HEK293T (cell line): ENCODE results near the gene SLC25A17.

Experiments used
- CTCF ChIA-PET: fragments of 350-600 bp; formaldehyde crosslinking; extraction: SDS; loops from one replicate; lab custom pipeline; 2021; ENCODE audit warnings: antibody characterized with exemption, inconsistent platforms; lab: Yijun Ruan, JAX
- POLR2A ChIA-PET: fragments of 350-600 bp; formaldehyde crosslinking; extraction: SDS; loops from one replicate; lab custom pipeline; 2020; ENCODE audit warnings: antibody characterized with exemption, inconsistent platforms; lab: Yijun Ruan, JAX
- DNase-seq: peaks from one replicate; pipeline ENCODE4 v3.0.0; 2012; ENCODE audit warnings: mixed read lengths; ENCODE audit errors: extremely low spot score
- ARNT ChIP-seq: fragments of 450-650 bp; IDR thresholded peaks from 2 replicates; pipeline ENCODE4 v1.6.1; 2017; ENCODE audit warnings: mild to moderate bottlenecking
- BHLHE40 ChIP-seq: fragments of 450-650 bp; IDR thresholded peaks from 2 replicates; pipeline ENCODE4 v1.6.1; 2016; ENCODE audit warnings: mild to moderate bottlenecking, moderate library complexity, borderline replicate concordance
- CTBP1 ChIP-seq: fragments of 450-650 bp; IDR thresholded peaks from 2 replicates; pipeline ENCODE4 v1.6.1; 2016; ENCODE audit warnings: borderline replicate concordance
- ELF4 ChIP-seq: fragments of 450-650 bp; IDR thresholded peaks from 2 replicates; pipeline ENCODE4 v1.6.1; 2017; ENCODE audit warnings: antibody characterized with exemption
- FOXA1 ChIP-seq: fragments of 450-650 bp; IDR thresholded peaks from 2 replicates; pipeline ENCODE4 v1.6.1; 2016; ENCODE audit warnings: mild to moderate bottlenecking
- FOXK2 ChIP-seq: fragments of 450-650 bp; IDR thresholded peaks from 2 replicates; pipeline ENCODE4 v1.6.1; 2016; ENCODE audit warnings: mild to moderate bottlenecking
- FOXM1 ChIP-seq: fragments of 450-650 bp; IDR thresholded peaks from 2 replicates; pipeline ENCODE4 v1.6.1; 2017; ENCODE audit warnings: mild to moderate bottlenecking, borderline replicate concordance
- HDGF ChIP-seq: fragments of 450-650 bp; IDR thresholded peaks from 2 replicates; pipeline ENCODE4 v1.6.1; 2017; ENCODE audit warnings: antibody characterized with exemption, borderline replicate concordance
- L3MBTL2 ChIP-seq: fragments of 450-650 bp; conservative IDR thresholded peaks from 2 replicates; pipeline ENCODE4 v1.6.1; 2016; ENCODE audit warnings: mild to moderate bottlenecking
- LEF1 ChIP-seq: fragments of 450-650 bp; IDR thresholded peaks from 2 replicates; pipeline ENCODE4 v1.6.1; 2017; ENCODE audit warnings: mild to moderate bottlenecking, borderline replicate concordance
- NFRKB ChIP-seq: fragments of 450-650 bp; IDR thresholded peaks from 2 replicates; pipeline ENCODE4 v1.6.1; 2016; ENCODE audit warnings: mild to moderate bottlenecking, moderate library complexity
- PKNOX1 ChIP-seq: fragments of 450-650 bp; IDR thresholded peaks from 2 replicates; pipeline ENCODE4 v1.6.1; 2016
- SP1 ChIP-seq: fragments of 450-650 bp; IDR thresholded peaks from 2 replicates; pipeline ENCODE4 v1.6.1; 2017
- SUZ12 ChIP-seq: fragments of 450-650 bp; IDR thresholded peaks from 2 replicates; pipeline ENCODE4 v1.6.1; 2016; ENCODE audit warnings: mild to moderate bottlenecking
- TARDBP ChIP-seq: fragments of 450-650 bp; IDR thresholded peaks from 2 replicates; pipeline ENCODE4 v1.6.1; 2016
- ZNF384 ChIP-seq: fragments of 450-650 bp; IDR thresholded peaks from 2 replicates; pipeline ENCODE4 v1.6.1; 2016

SLC25A17 gene

GRCh38 chr22:40819599-40820140 lies 524 bp upstream of the SLC25A17 start:
- ChIA-PET POLR2A (interaction anchor here (1.0 to 2.1 kb wide), 5 partner anchors 9 to 202 kb away, joined by 3 to 11 read pairs (median 3); partner anchors contain the start of genes ST13 and XPNPEP3), CTCF (interaction anchor here (1.0 kb wide), 1 partner anchor 137 kb away, joined by 3 read pairs; no protein-coding TSS in a partner anchor)
- TF ChIP-seq BHLHE40, result no peak
- no peak for TF ChIP-seq ARNT
- no peak for TF ChIP-seq PKNOX1
- TF ChIP-seq CTBP1, result no peak
- no peak for TF ChIP-seq NFRKB
- no peak for TF ChIP-seq FOXM1
- no peak for TF ChIP-seq LEF1
- TF ChIP-seq SUZ12, result no peak
- no peak for TF ChIP-seq L3MBTL2
- DNase-seq, result no peak

DNA sequence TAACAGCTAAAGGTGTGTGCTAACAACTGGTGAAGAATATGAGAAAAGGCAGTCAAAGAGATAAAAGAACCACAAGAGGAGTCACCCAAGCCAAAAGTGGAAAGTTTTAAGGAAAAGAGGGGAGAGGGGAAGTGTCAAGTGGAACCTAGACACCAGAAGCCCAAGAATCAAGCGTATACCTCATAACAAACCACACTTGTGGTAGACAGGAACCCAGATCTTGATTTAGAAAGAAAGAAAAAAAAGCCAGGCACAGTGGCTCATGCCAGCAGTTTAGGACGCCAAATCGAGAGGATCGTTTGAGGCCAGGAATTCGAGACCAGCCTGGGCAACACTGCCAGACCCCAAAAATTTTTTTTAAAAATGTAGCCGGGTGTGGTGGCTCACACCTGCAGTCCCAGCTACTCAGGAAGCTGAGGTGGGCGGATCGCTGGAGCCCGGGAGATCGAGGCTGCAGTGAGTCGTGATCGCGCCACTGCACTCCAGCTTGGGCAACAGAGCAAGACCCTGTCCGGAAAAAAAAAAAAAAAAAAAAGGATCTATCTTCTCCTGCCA lies 877 bp downstream of the SLC25A17 start:
- POLR2A ChIA-PET, result interaction anchor here (0.7 to 2.1 kb wide), 4 partner anchors 13 to 166 kb away, joined by 3 to 11 read pairs (median 4); partner anchors contain the start of genes ST13 and XPNPEP3
- no peak for DNase-seq
- CTCF ChIA-PET, result no interaction called here
- no peak for TF ChIP-seq CTBP1
- TF ChIP-seq TARDBP, result no peak
- TF ChIP-seq SP1, result no peak
- no peak for TF ChIP-seq LEF1
- TF ChIP-seq L3MBTL2, result no peak
- TF ChIP-seq ARNT, result no peak
- no peak for TF ChIP-seq SUZ12
- TF ChIP-seq PKNOX1, result no peak
- no peak for TF ChIP-seq FOXM1
- TF ChIP-seq FOXK2, result no peak
- TF ChIP-seq ZNF384, result no peak
- no peak for TF ChIP-seq FOXA1
- TF ChIP-seq ELF4, result no peak
- no peak for TF ChIP-seq BHLHE40
- TF ChIP-seq HDGF, result no peak
- no peak for TF ChIP-seq NFRKB

DNA sequence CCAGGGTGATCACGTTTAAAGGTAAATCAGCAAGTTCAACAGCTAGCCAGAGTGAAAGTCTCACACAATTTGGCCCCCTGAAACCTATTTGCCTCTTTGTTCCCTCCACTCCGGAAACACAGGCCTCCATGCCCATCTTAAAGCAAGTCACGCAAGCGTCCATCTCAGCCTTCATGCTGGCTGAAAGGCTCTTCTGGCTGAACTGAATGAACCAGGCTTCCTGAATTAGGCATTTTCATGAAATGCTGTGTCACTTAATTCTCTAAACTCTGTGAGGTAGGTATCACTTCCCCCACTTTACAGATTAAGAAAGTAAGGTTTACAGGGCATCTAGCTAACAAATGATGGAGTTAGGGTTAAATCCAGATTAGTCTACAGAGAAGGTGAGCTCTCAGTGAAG lies 1.4 kb downstream of the SLC25A17 start:
- POLR2A ChIA-PET, result interaction anchor here (0.7 to 2.1 kb wide), 4 partner anchors 9 to 166 kb away, joined by 3 to 11 read pairs (median 4); partner anchors contain the start of genes ST13 and XPNPEP3
- no peak for DNase-seq
- TF ChIP-seq TARDBP, result no peak
- no peak for TF ChIP-seq L3MBTL2
- no peak for TF ChIP-seq BHLHE40
- no peak for TF ChIP-seq FOXA1
- no peak for TF ChIP-seq LEF1
- TF ChIP-seq ARNT, result no peak
- no peak for TF ChIP-seq SP1
- no peak for TF ChIP-seq NFRKB
- CTCF ChIA-PET, result no interaction called here

GRCh38 chr22:40813912-40814315 lies 5.2 kb downstream of the SLC25A17 start:
- no peak for TF ChIP-seq CTBP1
- TF ChIP-seq FOXK2, result no peak
- no peak for TF ChIP-seq HDGF
- TF ChIP-seq PKNOX1, result no peak
- TF ChIP-seq ZNF384, result no peak
- ChIA-PET POLR2A (interaction anchor here (1.6 kb wide), 1 partner anchor 43 kb away, joined by 3 read pairs; the partner anchor contains the start of genes ST13 and XPNPEP3), CTCF (no interaction called here)
- DNase-seq, result no peak

DNA sequence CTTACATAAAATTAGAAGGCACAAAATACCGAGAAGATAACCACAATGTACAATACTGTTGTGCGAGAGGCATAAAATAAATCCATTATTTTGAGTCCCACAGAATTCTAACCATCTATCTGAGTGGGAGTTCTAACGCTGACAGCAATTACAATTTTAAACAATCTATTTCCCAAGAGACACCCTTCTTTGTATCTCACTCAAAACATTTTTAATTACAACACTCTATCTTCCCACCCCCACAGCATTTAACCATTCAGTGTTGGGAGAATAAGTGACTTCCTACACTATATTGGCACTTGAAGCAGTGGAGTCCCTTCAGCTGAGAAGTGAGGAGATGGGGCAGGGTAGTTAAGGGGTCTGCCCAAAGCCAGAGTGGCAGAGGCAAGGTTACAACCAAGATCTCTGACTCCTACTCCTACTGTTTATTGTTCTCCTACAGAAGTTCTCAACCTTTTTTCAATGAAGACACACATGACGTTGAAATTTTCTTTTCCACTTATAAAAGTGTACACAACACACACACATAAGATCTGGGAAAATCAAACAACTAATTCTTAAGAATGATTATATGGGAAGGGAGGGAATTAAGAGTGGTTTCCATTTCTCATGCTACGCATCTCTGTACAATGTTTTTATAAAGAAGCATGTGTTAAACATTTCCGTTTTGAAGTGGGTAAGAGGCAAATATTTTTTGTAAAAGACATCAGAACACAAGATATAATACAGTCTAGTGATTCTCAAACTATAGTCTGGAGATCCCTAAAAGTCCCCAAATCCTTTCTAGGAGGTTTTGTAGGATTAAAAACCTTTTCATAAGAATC lies 10.9 kb downstream of the SLC25A17 start:
- POLR2A ChIA-PET, result no interaction called here
- CTCF ChIA-PET, result no interaction called here
- TF ChIP-seq FOXK2, result no peak
- no peak for TF ChIP-seq L3MBTL2
- TF ChIP-seq FOXM1, result no peak
- no peak for TF ChIP-seq TARDBP
- no peak for TF ChIP-seq SUZ12
- no peak for TF ChIP-seq ARNT
- no peak for TF ChIP-seq BHLHE40
- no peak for TF ChIP-seq NFRKB
- DNase-seq, result no peak

DNA sequence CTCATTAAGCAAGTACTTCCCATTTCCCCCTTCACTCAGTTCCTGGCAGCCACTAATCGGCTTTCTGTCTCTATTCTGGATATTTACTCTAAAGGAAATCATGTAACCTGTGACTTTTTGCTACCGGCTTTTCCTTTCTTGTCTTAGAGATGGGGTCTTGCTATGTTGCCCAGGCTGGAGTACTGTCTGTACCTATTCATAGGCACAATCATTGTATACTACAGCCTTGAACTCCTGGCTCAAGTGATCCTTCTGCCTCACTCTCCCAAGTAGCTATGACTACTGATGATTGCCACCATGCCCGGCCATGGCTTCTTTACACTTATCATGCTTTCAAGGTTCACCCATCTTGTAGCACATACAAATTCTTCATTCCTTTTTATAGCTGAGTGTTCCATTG lies 12.4 kb downstream of the SLC25A17 start:
- POLR2A ChIA-PET, result no interaction called here
- TF ChIP-seq FOXK2, result no peak
- no peak for TF ChIP-seq ARNT
- no peak for TF ChIP-seq PKNOX1
- TF ChIP-seq LEF1, result no peak
- TF ChIP-seq FOXA1, result no peak
- no peak for TF ChIP-seq SUZ12
- no peak for TF ChIP-seq CTBP1
- no peak for TF ChIP-seq HDGF
- DNase-seq, result no peak
- CTCF ChIA-PET, result no interaction called here
